ENCODE data around the gene CDC42SE1. TPM values are rescaled to one million over a fixed set of nuclear protein-coding genes. Genes with fewer than 3 reads are reported as not detected.

Gene CDC42SE1
- total RNA-seq, 1 donor: 49.6 TPM

DNA sequence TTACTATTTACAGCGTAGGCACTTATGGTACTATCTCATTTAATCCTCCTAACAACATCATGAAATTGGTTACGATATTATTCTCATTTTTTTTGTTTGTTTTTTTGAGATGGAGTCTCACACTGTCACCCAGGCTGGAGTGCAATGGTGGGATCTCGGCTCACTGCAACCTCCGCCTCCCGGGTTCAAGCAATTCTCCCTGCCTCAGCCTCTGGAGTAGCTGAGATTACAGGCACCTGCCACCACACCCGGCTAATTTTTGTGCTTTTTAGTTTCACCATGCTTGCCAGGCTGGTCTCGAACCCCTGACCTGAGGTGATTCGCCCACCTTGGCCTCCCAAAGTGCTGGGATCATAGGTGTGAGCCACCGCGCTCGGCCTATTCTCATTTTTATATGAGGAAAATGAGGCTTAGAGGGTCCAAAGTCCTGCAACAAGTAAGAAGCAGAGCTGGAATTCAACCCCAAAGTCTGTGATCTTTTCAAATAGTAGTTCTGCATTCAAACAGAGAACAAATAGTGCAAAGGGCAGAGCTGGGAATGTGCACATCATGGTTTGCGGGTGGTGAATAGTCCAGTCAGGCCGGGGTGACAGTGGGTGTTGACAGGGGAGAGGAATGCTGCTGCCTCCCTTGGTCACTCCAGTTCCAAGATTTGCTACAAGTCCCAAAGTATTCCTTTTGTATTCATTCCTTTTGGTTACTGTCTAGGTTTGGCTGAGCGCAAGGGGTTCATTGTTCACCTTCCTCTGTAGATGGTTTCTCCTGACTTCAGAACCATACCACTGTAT is 46.5 kb downstream of the CDC42SE1 start:
- Histone ChIP-seq H3K27me3 (ENCODE audit: insufficient read depth, low read length) (no peaks in the 10 kb centered on the region), H3K27ac (ENCODE audit: low read depth, low read length) (no peak overlapping the region), H4K20me1 (ENCODE audit: insufficient read depth, low read length) (no peaks in the 10 kb centered on the region), H2AFZ (ENCODE audit: low read length) (no peak overlapping the region), H3K4me2 (ENCODE audit: insufficient read depth, low read length) (no peak overlapping the region), H3K36me3 (ENCODE audit: insufficient read depth, low read length) (peaks cover under 1% of the 10 kb centered on the region), H3K9me3 (ENCODE audit: low read depth, low read length) (no peaks in the 10 kb centered on the region), H3K79me2 (ENCODE audit: insufficient read depth, low read length) (peaks cover 14% of the 10 kb centered on the region), H3K4me1 (ENCODE audit: insufficient read depth, low read length) (peaks cover 24% of the 10 kb centered on the region), H3K4me3 (ENCODE audit: insufficient read depth, low read length) (no peak overlapping the region)
- no peak for DNase-seq (ENCODE audit: insufficient read length, low spot score, missing footprints)
- TF ChIP-seq CTCF (IDR thresholded peaks at IDR 0.05; ENCODE audit: extremely low read depth, low read depth, low read length): no peak

- H3K36me3 ChIP-seq (ENCODE audit: insufficient read depth, low read length): no peaks in the 10 kb centered on the region
- H3K4me2 ChIP-seq (ENCODE audit: insufficient read depth, low read length): no peak overlapping the region
- H2AFZ ChIP-seq (ENCODE audit: low read length): no peak overlapping the region
- H3K4me1 ChIP-seq (ENCODE audit: insufficient read depth, low read length): peaks cover 35% of the 10 kb centered on the region
- no peaks in the 10 kb centered on the region for H3K9me3 ChIP-seq (ENCODE audit: low read depth, low read length)
- peaks cover 15% of the 10 kb centered on the region for H3K79me2 ChIP-seq (ENCODE audit: insufficient read depth, low read length)
- H3K27me3 ChIP-seq (ENCODE audit: insufficient read depth, low read length): no peaks in the 10 kb centered on the region
- no peak for DNase-seq (ENCODE audit: insufficient read length, low spot score, missing footprints)
- H3K4me3 ChIP-seq (ENCODE audit: insufficient read depth, low read length): no peak overlapping the region
- no peak for TF ChIP-seq CTCF (IDR thresholded peaks at IDR 0.05; ENCODE audit: extremely low read depth, low read depth, low read length)
- H3K27ac ChIP-seq (ENCODE audit: low read depth, low read length): no peak overlapping the region
- no peaks in the 10 kb centered on the region for H4K20me1 ChIP-seq (ENCODE audit: insufficient read depth, low read length)
These were observed 48.1 kb downstream of the CDC42SE1 start for GRCh38 chr1:151011154-151011850.

- TF ChIP-seq CTCF (IDR thresholded peaks at IDR 0.05; ENCODE audit: extremely low read depth, low read depth, low read length): no peak
- H3K36me3 ChIP-seq (ENCODE audit: insufficient read depth, low read length): no peaks in the 10 kb centered on the region
- peaks cover 45% of the 10 kb centered on the region for H3K4me1 ChIP-seq (ENCODE audit: insufficient read depth, low read length)
- DNase-seq (ENCODE audit: insufficient read length, low spot score, missing footprints): no peak
- no peaks in the 10 kb centered on the region for H4K20me1 ChIP-seq (ENCODE audit: insufficient read depth, low read length)
- H3K27me3 ChIP-seq (ENCODE audit: insufficient read depth, low read length): no peaks in the 10 kb centered on the region
- peaks cover 24% of the 10 kb centered on the region for H3K79me2 ChIP-seq (ENCODE audit: insufficient read depth, low read length)
- H3K4me2 ChIP-seq (ENCODE audit: insufficient read depth, low read length): no peak overlapping the region
- H3K27ac ChIP-seq (ENCODE audit: low read depth, low read length): no peak overlapping the region
- H3K9me3 ChIP-seq (ENCODE audit: low read depth, low read length): no peaks in the 10 kb centered on the region
- no peak overlapping the region for H2AFZ ChIP-seq (ENCODE audit: low read length)
- no peak overlapping the region for H3K4me3 ChIP-seq (ENCODE audit: insufficient read depth, low read length)
These were observed 49.1 kb downstream of the CDC42SE1 start for GRCh38 chr1:151010346-151010726.

DNA sequence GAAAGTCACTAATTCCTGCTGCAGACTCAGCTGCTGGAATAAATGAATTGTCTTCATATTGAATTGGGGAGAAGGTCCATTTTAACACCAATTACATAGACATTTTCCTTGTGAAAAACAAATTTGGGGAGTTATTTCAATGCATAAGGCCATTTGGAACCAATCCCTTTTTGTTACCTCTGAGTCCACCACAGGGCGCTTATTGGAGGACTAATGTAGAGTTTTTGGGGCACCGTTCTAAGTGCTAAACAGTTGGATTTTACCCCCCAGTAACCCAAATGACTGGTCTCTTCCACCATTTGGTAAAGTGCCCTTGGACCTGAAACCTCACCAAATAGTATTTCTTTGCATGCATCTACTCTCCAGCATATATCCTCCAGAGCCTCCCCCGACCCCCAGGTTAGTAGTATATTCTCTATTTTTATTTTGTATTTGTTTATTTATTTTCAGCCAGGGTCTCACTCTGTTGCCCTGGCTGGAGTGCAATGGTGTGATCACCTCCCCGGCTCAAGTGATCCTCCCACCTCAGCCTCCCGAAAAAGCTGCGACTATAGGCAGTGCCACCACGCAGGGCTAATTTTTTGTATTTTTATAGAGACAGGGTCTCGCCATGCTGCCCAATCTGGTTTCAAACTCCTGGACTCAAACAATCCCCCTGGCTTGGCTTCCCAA is 49.6 kb downstream of the CDC42SE1 start:
- Histone ChIP-seq H3K4me1 (ENCODE audit: insufficient read depth, low read length) (peaks cover 48% of the 10 kb centered on the region), H3K4me2 (ENCODE audit: insufficient read depth, low read length) (peak overlapping the region; percentile 92)

More for the DNA sequence above, 49.6 kb downstream of the CDC42SE1 start:
- TF ChIP-seq CTCF (IDR thresholded peaks at IDR 0.05; ENCODE audit: extremely low read depth, low read depth, low read length): no peak
- H4K20me1 ChIP-seq (ENCODE audit: insufficient read depth, low read length): no peaks in the 10 kb centered on the region
- no peaks in the 10 kb centered on the region for H3K27me3 ChIP-seq (ENCODE audit: insufficient read depth, low read length)
- no peak for DNase-seq (ENCODE audit: insufficient read length, low spot score, missing footprints)
- H3K27ac ChIP-seq (ENCODE audit: low read depth, low read length): peak overlapping the region; percentile 91
- peak overlapping the region; percentile 99 for H3K4me3 ChIP-seq (ENCODE audit: insufficient read depth, low read length)
- no peaks in the 10 kb centered on the region for H3K9me3 ChIP-seq (ENCODE audit: low read depth, low read length)
- H2AFZ ChIP-seq (ENCODE audit: low read length): no peak overlapping the region
- H3K79me2 ChIP-seq (ENCODE audit: insufficient read depth, low read length): peaks cover 26% of the 10 kb centered on the region
- no peaks in the 10 kb centered on the region for H3K36me3 ChIP-seq (ENCODE audit: insufficient read depth, low read length)
